HG03103 (cell line): ENCODE measurements around the gene HPS1.

ENCODE experiments used
- ATAC-seq: cut with Tn5 transposase; IDR thresholded peaks from one replicate; pipeline ENCODE4 v1.9.1; 2021; ENCODE audit warnings: low read depth; ENCODE audit not compliant: unreplicated experiment

HPS1 gene

GRCh38 chr10:98446661-98447221 is at the start of gene HPS1:
HPS1 (minus strand) TSS chr10:98446935; CDS start chr10:98443240, 3,695 bp downstream.
- peak; percentile 83 for ATAC-seq

- no peak for ATAC-seq
Measured at GRCh38 chr10:98492763-98493162, 46.0 kb upstream of the HPS1 start.

GRCh38 chr10:98489561-98490481 is 43.1 kb upstream of the HPS1 start:
- ATAC-seq = no peak

GRCh38 chr10:98488669-98489430 is 42.1 kb upstream of the HPS1 start:
- ATAC-seq = no peak

- ATAC-seq = no peak
Measured at GRCh38 chr10:98487649-98488048, 40.9 kb upstream of the HPS1 start.

- no peak for ATAC-seq
Measured at GRCh38 chr10:98486421-98486820, 39.7 kb upstream of the HPS1 start.

- ATAC-seq = no peak
Measured at GRCh38 chr10:98485959-98486358, 39.2 kb upstream of the HPS1 start.

- ATAC-seq = no peak
Measured at GRCh38 chr10:98483658-98484057, 36.9 kb upstream of the HPS1 start.

- ATAC-seq = no peak
Measured at GRCh38 chr10:98482096-98482495, 35.4 kb upstream of the HPS1 start.

GRCh38 chr10:98481404-98481945 is 34.7 kb upstream of the HPS1 start:
- ATAC-seq = no peak

- no peak for ATAC-seq
Measured at GRCh38 chr10:98478430-98479222, 31.9 kb upstream of the HPS1 start.

- no peak for ATAC-seq
Measured at GRCh38 chr10:98477861-98478260, 31.1 kb upstream of the HPS1 start.

- no peak for ATAC-seq
Measured at GRCh38 chr10:98474628-98475027, 27.9 kb upstream of the HPS1 start.

- no peak for ATAC-seq
Measured at GRCh38 chr10:98472196-98472595, 25.5 kb upstream of the HPS1 start.

- no peak for ATAC-seq
Measured at GRCh38 chr10:98470850-98471249, 24.1 kb upstream of the HPS1 start.

- ATAC-seq = no peak
Measured at GRCh38 chr10:98469001-98469931, 22.5 kb upstream of the HPS1 start.

- peak; percentile 95 for ATAC-seq
Measured at GRCh38 chr10:98467506-98468318, 21.0 kb upstream of the HPS1 start.

- ATAC-seq = no peak
Measured at GRCh38 chr10:98466861-98467505, 20.2 kb upstream of the HPS1 start.
